ENCODE results near the gene PINK1. TPM values are rescaled to one million over a fixed set of nuclear protein-coding genes. Genes with fewer than 3 reads are reported as not detected.

Gene PINK1
- total RNA-seq, 1 donor: 43.0 TPM

GRCh38 chr1:20590306-20590777 lies 42.9 kb upstream of the PINK1 start:
- DNase-seq (ENCODE audit: low read depth): peak; percentile 47

GRCh38 chr1:20593756-20594155 lies 39.5 kb upstream of the PINK1 start:
- no peak overlapping the region for H3K4me3 ChIP-seq (ENCODE audit: low read depth, low read length)
- DNase-seq (ENCODE audit: low read depth): no peak
- TF ChIP-seq CTCF (IDR thresholded peaks at IDR 0.05; ENCODE audit: insufficient read depth, low read length): no peak

More at GRCh38 chr1:20590306-20590777, 42.9 kb upstream of the PINK1 start:
- H3K4me3 ChIP-seq (ENCODE audit: low read depth, low read length): no peak overlapping the region
- no peak for TF ChIP-seq CTCF (IDR thresholded peaks at IDR 0.05; ENCODE audit: insufficient read depth, low read length)

DNA sequence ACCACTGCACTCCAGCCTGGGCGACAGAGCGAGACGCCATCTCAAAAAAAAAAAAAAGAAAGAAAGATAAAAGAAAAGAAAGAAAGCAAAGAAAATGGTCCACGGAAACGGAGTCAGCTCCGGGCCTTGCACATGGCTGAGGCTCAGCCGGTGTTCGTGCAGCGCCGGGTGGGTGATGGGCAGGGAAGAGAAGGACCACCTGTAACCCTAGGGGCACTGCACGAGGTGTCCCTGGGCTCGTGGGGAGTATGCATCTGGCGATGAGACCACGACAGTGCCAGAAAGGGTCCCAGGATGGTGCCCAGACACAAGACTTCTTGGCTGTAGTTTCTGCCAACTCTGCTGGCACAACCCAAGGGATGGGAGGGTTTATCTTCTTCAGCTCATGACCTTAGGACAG lies 38.5 kb upstream of the PINK1 start:
- DNase-seq (ENCODE audit: low read depth): no peak
- no peak for TF ChIP-seq CTCF (IDR thresholded peaks at IDR 0.05; ENCODE audit: insufficient read depth, low read length)
- no peak overlapping the region for H3K4me3 ChIP-seq (ENCODE audit: low read depth, low read length)

DNA sequence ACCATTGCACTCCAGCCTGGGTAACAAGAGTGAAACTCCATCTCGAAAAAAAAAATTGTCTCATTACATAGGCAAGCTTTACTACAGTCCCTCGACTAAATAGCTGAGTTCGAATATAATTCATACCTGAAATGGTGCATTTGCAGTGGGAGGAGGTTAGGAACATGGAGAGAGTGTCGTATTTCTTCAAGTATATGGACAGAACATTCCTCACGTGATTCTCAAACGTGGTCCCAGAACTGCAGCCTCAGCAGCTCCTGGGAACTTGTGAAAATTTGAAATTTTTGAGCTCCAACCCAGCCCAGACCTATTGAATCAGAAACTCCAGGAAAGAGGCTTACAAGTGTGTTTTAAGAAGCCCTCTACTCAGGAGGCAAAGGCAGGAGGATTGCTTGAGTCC lies 37.2 kb upstream of the PINK1 start:
- no peak overlapping the region for H3K4me3 ChIP-seq (ENCODE audit: low read depth, low read length)
- no peak for TF ChIP-seq CTCF (IDR thresholded peaks at IDR 0.05; ENCODE audit: insufficient read depth, low read length)
- DNase-seq (ENCODE audit: low read depth): no peak

DNA sequence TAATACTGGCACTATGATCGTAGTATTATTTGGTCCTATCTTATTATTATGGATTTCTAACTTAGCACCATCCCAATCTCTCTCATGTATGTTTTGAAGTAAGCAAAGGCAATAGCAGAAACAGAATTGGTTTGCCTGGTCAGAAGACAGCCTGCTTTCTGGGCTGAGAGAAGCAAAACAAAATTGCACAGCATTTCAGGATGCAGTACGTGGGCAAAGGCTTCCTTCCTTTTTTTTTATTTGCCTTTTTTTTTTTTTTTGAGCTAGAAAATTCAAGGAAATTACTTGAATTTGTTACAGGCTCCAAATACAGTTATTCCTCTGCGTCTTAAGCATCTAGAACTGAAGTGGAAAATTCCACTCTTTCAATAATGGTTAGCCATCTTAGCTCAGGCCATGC lies 35.6 kb upstream of the PINK1 start:
- DNase-seq (ENCODE audit: low read depth): no peak
- no peak overlapping the region for H3K4me3 ChIP-seq (ENCODE audit: low read depth, low read length)
- no peak for TF ChIP-seq CTCF (IDR thresholded peaks at IDR 0.05; ENCODE audit: insufficient read depth, low read length)

DNA sequence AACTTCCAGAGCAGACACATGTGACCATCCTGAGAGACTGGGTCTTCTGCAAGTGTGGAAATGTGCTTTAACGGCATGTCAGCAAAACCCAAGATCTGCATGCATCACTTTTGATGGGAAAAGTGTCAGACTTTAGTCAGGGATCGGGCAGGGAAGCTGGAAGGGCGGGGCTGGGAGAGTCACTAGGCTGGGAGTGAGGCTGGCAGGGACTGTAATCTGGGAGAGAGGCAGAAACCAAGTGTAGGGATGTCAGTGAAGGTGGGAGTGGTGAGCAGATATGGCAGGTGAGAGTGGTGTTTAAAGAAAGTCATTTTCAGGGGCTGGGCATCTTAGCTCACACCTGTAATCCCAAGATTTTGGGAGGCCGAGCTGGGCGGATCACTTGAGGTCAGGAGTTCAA lies 33.1 kb upstream of the PINK1 start:
- no peak overlapping the region for H3K4me3 ChIP-seq (ENCODE audit: low read depth, low read length)
- DNase-seq (ENCODE audit: low read depth): no peak
- TF ChIP-seq CTCF (IDR thresholded peaks at IDR 0.05; ENCODE audit: insufficient read depth, low read length): no peak

GRCh38 chr1:20601129-20601825 lies 32.0 kb upstream of the PINK1 start:
- no peak overlapping the region for H3K4me3 ChIP-seq (ENCODE audit: low read depth, low read length)
- peak; percentile 27 for DNase-seq (ENCODE audit: low read depth)
- TF ChIP-seq CTCF (IDR thresholded peaks at IDR 0.05; ENCODE audit: insufficient read depth, low read length): no peak

All from fibroblast of the aortic adventitia (primary cell).